ENCODE measurements around the gene COL5A2. TPM values are rescaled to one million over a fixed set of nuclear protein-coding genes. Genes with fewer than 3 reads are reported as not detected.

The COL5A2 gene
- total and polyA plus RNA-seq, 11 donors = 4.4 to 61.1 (median 12.4) TPM

DNA sequence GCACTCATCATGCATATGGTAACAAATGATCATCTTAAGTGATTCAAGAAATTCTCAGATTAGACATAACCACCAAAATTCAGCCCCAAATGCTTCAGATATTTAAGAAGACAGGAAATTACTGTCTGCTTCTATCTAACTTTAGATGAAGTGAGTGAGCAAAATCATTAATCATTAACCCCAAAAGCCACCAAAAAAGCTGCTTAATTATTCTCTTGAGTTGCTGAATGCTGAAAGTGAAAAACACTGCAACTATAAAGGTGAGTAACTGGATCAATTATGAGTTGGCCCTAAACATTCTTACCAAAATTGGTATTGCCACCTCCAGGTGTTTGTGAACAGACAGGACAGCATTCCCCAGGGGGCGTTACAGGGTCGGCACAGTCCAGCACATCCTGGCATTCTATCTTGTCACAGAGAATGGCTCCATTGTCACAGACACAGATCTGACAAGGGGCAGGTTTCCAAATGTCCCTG, 69.6 kb downstream of the COL5A2 start:
- Histone ChIP-seq H3K36me3 (peaks cover 0 to 18% (median 0%) of the 10 kb centered on the region in 9 donors), H3K4me3 (no peak overlapping the region), H3K27me3 (no peaks in the 10 kb centered on the region), H3K4me1 (peaks cover 0 to 5% (median 0%) of the 10 kb centered on the region in 12 donors), H3K27ac (no peak overlapping the region), H3K9me3 (no peaks in the 10 kb centered on the region)
- WGBS, 4 donors = 39 to 57% (median 45%) methylated on average over 2 of the region's 2 CpGs
- TF ChIP-seq, protein P1, sequence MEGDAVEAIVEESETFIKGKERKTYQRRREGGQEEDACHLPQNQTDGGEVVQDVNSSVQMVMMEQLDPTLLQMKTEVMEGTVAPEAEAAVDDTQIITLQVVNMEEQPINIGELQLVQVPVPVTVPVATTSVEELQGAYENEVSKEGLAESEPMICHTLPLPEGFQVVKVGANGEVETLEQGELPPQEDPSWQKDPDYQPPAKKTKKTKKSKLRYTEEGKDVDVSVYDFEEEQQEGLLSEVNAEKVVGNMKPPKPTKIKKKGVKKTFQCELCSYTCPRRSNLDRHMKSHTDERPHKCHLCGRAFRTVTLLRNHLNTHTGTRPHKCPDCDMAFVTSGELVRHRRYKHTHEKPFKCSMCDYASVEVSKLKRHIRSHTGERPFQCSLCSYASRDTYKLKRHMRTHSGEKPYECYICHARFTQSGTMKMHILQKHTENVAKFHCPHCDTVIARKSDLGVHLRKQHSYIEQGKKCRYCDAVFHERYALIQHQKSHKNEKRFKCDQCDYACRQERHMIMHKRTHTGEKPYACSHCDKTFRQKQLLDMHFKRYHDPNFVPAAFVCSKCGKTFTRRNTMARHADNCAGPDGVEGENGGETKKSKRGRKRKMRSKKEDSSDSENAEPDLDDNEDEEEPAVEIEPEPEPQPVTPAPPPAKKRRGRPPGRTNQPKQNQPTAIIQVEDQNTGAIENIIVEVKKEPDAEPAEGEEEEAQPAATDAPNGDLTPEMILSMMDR (IDR thresholded peaks at IDR 0.05) = no peak
- TF ChIP-seq POLR2A (IDR thresholded peaks at IDR 0.05) = no peak
- DNase-seq = no peak
- intact Hi-C loops (cut with DNase I) = loop anchor here in 4 of 10 donors (5.0 to 10.0 kb wide), 3 partner anchors 65 to 177 kb away; partner anchors contain the start of gene COL5A2 (in 1 of the 4)
- ATAC-seq = no peak

DNA sequence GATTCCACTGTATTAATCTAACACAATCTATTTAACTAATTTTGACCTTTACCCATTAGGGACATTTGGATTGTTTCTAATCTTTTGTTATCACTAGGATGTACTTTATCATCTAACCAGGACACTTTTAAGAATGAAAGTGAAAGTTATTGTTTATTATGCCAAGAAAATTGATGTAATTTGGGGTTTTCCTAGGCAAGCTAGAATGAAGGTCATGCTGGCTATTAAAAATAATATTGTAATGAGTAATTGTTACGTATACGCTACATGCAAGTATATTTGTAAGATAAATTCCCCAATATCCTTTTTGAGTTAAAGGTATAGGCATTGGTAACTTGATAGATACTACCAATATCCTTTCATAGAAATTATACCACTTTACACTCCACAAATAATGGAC, 74.6 kb downstream of the COL5A2 start:
- no peak for ATAC-seq
- DNase-seq = no peak
- Histone ChIP-seq H3K27ac (no peak overlapping the region), H3K9me3 (no peaks in the 10 kb centered on the region), H3K4me3 (no peak overlapping the region), H3K27me3 (no peaks in the 10 kb centered on the region), H3K4me1 (peaks cover 0 to 8% (median 0%) of the 10 kb centered on the region in 12 donors), H3K36me3 (peaks cover 0 to 16% (median 0%) of the 10 kb centered on the region in 9 donors)
- TF ChIP-seq POLR2A (IDR thresholded peaks at IDR 0.05) = no peak
- TF ChIP-seq, protein P1 (IDR thresholded peaks at IDR 0.05) = no peak
- intact Hi-C loops (cut with DNase I) = no loop called here
- 43 to 62% (median 51%) methylated on average over 2 of the region's 2 CpGs for WGBS, 4 donors

DNA sequence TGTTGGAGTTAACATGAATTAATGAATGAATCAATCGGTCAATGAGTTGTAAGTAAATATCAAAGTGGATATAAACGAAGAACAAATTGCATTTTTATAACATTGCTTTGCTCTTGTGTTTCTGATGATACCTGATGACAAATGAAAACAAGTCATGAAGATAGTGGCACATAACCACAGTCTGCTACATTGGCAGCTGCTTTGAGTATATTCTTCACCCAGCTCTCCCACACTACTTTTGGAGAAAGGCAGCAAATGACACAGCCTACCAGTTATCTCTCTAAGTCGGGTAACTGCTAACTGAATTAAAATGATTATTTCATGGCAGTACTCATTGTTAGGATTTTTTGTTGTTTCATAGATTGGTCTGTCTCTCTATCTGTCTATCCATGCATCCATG, 76.8 kb downstream of the COL5A2 start:
- intact Hi-C loops (cut with DNase I) = no loop called here
- TF ChIP-seq, protein P1 (IDR thresholded peaks at IDR 0.05) = no peak
- no peak for TF ChIP-seq POLR2A (IDR thresholded peaks at IDR 0.05)
- ATAC-seq (no peak), DNase-seq (no peak)
- Histone ChIP-seq H3K27ac (no peak overlapping the region), H3K4me1 (peaks cover 0 to 15% (median 0%) of the 10 kb centered on the region in 12 donors), H3K27me3 (no peaks in the 10 kb centered on the region), H3K9me3 (no peaks in the 10 kb centered on the region), H3K4me3 (no peak overlapping the region), H3K36me3 (peaks cover 0 to 3% (median 0%) of the 10 kb centered on the region in 9 donors)
- 82 to 91% (median 84%) methylated on average over 3 of the region's 3 CpGs for WGBS, 4 donors

DNA sequence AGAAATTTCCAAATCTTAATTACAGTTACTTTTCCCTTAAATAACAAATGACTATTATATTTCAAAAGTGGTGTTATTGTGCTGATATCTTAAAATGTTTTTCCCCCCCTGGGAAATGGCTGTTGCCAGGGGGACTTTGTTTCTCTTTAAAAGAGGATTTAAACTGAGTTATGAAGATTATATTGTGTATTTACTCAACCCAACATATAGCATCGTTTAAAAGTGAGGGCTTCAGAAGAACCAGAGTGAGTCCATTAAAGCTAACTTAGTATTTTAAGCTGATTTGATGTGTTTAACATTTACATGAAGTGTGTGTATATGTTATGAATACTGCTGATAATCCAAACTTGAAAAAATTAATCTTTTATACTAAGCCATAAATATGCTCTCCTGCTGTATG, 81.6 kb downstream of the COL5A2 start:
- H3K4me1 ChIP-seq = peaks cover 0 to 25% (median 2%) of the 10 kb centered on the region in 12 donors
- WGBS, 4 donors = 56 to 66% (median 59%) methylated on average over 1 of the region's 1 CpG
- peaks cover 0 to 19% (median 0%) of the 10 kb centered on the region in 9 donors for H3K36me3 ChIP-seq
- no peak overlapping the region for H3K27ac ChIP-seq
- DNase-seq (no peak), ATAC-seq (no peak)
- intact Hi-C loops (cut with DNase I) = loop anchor here in 4 of 10 donors (5.0 to 10.0 kb wide), 3 partner anchors 187 to 314 kb away; no protein-coding TSS in a partner anchor
- H3K27me3 ChIP-seq = no peaks in the 10 kb centered on the region
- no peak for TF ChIP-seq POLR2A (IDR thresholded peaks at IDR 0.05)
- TF ChIP-seq, protein P1 (IDR thresholded peaks at IDR 0.05) = no peak
- H3K4me3 ChIP-seq = no peak overlapping the region
- H3K9me3 ChIP-seq = no peaks in the 10 kb centered on the region

All from heart left ventricle (tissue), 16 donors.